Retina (tissue), 1 donor: ENCODE measurements around the gene THRA.

Experiments
- DNase-seq: peaks from one replicate; pipeline ENCODE4 v3.0.0-alpha.2; 2016

The THRA gene

GRCh38 chr17:40086150-40087044 is 23.6 kb downstream of the THRA start:
- DNase-seq = peak; percentile 51

GRCh38 chr17:40087049-40087794 is 24.5 kb downstream of the THRA start:
- DNase-seq = no peak

GRCh38 chr17:40087903-40088718 is 25.3 kb downstream of the THRA start:
- DNase-seq = no peak

DNA sequence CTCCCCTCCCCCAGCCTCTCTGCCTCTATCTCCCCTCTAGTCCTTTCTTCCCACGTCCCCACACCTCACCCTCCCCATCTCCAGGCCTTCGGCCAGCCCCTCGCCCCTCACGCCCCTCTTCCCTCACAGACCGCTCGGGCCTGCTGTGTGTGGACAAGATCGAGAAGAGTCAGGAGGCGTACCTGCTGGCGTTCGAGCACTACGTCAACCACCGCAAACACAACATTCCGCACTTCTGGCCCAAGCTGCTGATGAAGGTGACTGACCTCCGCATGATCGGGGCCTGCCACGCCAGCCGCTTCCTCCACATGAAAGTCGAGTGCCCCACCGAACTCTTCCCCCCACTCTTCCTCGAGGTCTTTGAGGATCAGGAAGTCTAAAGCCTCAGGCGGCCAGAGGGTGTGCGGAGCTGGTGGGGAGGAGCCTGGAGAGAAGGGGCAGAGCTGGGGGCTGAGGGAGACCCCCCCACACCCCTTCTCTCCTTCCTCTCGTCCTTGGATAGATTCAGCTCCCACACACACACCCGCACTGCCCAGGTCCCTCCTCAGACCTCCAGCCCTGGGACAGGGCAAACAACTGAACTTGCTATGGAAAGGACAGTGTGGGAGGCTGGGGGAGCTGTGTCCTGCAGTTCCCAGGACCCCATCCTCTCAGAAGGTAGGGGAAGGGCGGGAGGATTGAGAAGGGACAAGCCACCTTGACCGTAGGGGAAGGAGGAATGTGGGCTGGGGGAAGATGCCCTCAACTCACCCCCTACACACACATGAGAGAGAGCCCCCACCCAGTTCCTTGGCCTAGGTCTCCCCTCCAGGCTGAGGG is 26.5 kb downstream of the THRA start:
- DNase-seq = no peak

GRCh38 chr17:40090237-40091119 is 27.7 kb downstream of the THRA start:
- no peak for DNase-seq

DNA sequence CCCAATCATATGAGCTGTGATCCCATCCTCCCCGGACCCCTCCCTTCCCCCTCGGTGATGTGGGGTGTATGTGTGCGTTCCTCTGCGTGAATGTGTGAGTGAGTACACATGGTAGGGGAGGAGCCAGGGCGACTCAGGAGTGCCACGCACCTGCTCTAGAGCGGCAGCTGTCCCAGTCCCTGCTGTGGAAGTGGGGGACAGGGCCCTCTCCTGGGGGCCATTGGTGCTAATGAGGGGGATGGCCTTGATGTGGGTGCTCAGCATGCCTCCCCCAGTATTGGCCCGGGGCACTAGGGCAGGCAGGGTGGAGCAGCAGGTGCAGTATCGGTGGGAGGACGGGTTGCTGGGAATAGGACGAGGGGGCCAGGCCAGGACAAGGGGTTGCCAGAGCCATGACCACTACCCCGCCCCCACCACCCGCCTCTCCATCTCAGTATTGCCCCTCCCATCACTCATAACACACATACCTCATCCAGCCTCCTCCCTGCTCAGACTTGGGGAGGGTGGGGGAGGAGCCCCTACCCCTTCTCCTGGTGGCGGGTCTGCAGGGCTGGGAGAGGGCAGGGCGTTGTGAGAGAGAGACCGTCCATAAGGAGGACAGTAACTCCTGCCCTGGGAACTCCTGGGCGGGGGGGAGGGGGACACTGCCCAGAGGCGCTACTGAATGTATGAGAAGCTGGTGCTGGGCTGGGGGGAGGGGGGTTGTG is 29.1 kb downstream of the THRA start:
- peak; percentile 48 for DNase-seq

DNA sequence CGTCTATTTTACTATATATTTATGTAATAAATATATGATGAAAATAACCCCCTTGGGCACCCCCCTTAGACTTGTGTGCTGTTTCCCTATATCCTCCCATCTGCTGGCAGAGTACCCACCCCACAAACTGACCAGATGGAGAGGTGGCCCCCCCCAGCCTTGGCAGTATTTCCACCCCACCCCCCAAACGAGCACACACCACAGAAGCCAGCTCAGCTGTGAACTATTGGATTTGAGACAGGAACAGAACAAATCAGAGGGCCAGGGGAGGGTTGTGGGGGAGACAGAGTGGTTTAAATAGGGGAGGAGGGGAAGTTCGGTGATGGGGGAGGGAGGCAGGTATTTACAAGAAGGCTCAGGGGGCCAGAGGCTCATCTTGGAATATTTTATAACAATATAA is 29.8 kb downstream of the THRA start:
- DNase-seq = no peak

- peak; percentile 64 for DNase-seq
Measured at GRCh38 chr17:40093005-40093579, 30.3 kb downstream of the THRA start.

GRCh38 chr17:40093580-40094201 is 30.9 kb downstream of the THRA start:
- no peak for DNase-seq

- no peak for DNase-seq
Measured at GRCh38 chr17:40094874-40095273, 32.1 kb downstream of the THRA start.

DNA sequence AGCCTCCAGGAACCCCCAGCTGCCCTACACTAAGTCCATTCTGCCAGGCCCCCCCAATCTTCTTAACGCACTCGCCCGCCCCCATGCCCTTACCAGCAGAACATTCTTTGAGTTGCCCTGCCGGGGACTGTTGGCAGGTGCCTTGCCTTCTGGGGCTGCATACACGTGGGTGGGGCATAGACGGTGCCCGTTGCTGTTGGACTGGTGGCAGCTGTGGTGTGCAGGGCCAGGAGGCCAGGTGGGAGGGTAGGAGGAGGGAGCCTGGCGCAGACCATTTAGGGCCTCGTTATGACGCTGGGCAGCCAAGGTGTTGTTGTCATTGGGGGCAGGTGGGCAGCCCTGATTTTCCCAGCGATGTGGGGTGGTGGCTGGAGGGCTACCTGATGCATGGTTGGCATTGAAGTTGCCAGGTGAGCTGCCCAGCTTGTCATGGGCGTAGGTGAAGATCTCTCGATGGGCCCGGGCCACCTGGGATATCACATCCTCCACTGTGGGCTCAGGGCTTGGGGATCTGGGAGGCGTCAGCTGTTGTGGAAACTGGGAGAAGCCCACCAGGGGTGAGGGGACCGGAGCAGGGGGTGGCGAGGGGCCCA is 32.7 kb downstream of the THRA start:
- DNase-seq = no peak

DNA sequence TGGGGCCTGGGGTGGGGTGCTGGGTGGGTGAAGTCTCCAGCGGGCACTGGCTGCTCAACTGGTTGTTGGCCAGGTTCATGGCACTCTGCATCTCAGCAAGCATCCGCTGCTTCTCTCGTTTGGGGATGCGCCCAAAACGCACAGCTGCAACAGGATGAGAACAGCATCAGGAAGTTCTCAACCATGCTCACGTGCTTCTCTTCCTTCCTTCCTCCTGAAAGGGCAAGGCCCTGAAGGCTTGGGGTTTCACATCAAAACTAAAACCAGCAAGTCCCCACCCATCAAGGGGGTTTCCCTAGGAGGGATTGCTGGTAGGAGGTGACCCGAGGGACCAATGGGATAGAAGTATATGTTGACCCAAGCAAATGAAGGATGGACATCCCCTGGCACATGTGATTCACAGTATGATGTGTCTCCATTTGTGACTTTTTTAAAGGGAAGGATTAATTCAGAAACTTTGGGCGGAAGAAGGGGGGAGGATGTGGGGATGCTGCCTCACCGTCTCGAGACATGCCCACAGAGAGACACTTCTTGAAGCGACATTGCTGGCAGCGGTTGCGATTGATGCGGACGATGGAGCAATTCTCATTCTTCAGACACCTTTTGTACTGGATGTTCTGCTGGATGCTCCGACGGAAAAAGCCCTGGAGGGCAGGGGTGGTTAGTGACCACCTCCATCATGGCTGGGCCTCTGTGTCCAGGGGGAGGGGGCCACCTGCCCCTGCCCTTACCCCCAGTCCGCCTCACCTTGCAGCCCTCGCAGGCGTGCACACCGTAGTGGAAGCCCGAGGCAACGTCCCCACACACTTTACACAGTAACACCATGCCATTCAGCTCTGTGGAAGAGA is 33.4 kb downstream of the THRA start:
- no peak for DNase-seq

DNA sequence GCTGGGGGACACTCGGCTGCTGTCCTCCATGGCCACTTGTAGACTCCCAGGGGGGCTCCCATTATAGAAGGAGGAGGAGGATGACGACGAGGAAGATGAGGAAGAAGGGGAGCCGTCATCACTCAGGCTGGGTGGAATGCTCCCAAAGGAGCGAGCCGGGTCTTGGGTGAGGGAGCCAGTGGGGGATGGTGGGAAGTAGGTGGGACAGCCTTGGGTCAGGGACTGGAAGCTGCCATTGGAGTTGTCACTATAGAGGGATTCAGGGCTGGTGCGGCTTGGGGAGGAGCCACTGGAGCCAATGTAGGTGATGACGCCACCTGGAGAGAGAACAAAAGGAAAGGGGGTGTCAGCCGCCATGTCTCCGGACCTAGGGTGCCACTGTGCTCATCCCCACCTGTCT is 34.3 kb downstream of the THRA start:
- no peak for DNase-seq

GRCh38 chr17:40097931-40098845 is 35.4 kb downstream of the THRA start:
- no peak for DNase-seq

GRCh38 chr17:40098846-40099618 is 36.3 kb downstream of the THRA start:
- DNase-seq = peak; percentile 98
